OCI-LY7 (cell line): ENCODE measurements around the gene CEMIP2.

ENCODE experiments used
- EZH2phosphoT487 ChIP-seq: fragments of 200-600 bp; sonication (generic); IDR thresholded peaks from 2 replicates; pipeline ENCODE4 v1.6.1; 2018; ENCODE audit warnings: low read depth, borderline replicate concordance, mild to moderate bottlenecking, mixed run types, antibody characterized with exemption, low read length, moderate library complexity, mixed read lengths
- TF ChIP-seq, protein P1 (sequence below): fragments of 200-600 bp; sonication (generic); conservative IDR thresholded peaks from 2 replicates; pipeline ENCODE4 v1.5.1; 2014; ENCODE audit warnings: mild to moderate bottlenecking, antibody characterized with exemption, low read length, moderate library complexity, mixed read lengths

DNA sequence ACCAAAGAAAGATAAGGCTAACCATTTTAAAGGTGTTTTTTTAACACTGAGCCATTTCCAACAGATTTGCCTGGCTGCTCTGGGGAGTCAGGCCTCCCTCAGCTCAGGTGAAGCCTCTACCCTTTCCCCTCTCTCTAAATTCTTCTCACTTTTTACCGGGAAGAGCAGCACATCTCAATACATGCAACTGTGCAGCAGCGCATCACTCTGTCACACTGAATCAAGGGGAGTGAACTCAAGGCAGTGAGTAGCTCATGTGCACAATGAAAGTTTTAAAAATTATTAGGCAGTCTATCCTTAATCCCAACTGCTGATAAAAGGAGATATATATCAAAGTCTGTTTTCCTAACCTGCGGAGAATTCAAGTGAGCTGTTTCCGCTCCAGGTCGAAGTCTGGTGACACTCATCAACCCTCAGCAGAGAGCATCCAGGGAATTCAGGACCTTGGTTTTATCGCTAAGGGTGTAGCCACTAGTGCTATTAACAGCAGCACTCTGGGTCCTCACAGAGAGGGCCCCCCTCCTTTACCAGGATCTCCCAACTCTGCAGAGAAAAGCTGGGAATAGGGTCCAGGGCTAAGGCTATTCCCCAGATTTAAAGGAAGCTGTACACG is 1.0 kb downstream of the CEMIP2 start:
- TF ChIP-seq, protein P1, sequence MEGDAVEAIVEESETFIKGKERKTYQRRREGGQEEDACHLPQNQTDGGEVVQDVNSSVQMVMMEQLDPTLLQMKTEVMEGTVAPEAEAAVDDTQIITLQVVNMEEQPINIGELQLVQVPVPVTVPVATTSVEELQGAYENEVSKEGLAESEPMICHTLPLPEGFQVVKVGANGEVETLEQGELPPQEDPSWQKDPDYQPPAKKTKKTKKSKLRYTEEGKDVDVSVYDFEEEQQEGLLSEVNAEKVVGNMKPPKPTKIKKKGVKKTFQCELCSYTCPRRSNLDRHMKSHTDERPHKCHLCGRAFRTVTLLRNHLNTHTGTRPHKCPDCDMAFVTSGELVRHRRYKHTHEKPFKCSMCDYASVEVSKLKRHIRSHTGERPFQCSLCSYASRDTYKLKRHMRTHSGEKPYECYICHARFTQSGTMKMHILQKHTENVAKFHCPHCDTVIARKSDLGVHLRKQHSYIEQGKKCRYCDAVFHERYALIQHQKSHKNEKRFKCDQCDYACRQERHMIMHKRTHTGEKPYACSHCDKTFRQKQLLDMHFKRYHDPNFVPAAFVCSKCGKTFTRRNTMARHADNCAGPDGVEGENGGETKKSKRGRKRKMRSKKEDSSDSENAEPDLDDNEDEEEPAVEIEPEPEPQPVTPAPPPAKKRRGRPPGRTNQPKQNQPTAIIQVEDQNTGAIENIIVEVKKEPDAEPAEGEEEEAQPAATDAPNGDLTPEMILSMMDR, result no peak
- TF ChIP-seq EZH2phosphoT487, result no peak
